ENCODE measurements around the gene HES7.
A peak's percentile ranks its signal among the peaks of the same experiment; 100 is the strongest.
"Not testable (repeated sequence)": the region's sequence is repeated elsewhere in the genome, so short reads cannot be mapped to it uniquely, and the experiment has no call there.

HES7 gene

DNA sequence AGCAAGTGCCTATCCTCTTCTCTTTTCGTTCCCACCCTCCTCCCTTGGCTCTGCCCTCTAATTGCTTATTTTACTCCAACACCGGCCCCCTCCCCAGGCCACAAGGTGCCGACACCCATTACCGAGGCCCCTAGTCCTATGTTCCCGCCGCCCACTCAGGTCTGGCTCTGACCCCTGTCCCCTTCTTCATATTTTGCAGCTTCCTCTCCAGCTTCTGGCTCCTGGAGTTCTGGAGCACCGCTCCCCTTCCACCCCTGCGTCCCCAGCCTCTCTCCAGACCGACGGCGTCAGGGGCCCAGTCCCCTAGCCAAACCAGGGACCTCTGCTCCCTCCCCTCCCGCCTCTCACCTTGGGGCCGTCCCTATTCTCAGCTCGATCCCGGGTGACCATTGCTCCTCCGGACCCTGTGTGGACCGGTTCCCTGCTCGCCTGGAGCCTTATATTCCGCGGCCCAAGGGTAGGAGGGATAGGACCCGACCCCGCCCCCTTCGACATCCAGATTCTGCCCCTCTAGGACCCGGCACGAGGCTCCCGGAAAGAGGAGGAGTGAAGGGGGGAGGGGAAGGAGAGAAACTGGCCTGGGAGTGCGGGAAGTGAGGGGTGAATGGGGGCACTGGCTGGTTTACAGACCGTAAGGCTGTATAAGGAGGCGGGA is at the start of gene HES7:
Gene HES7, minus strand, starts transcription at position 412 of the 655 bp plus-strand sequence. Its CDS starts 22 bp downstream, at position 390.
- Mint-ChIP-seq H3K36me3 (ENCODE audit: low read depth) (no peaks in the 10 kb centered on the region), H3K27ac (no peak within 1 kb of the TSS), H3K27me3 (ENCODE audit: low read depth) (peaks cover 74% of the 10 kb centered on the region), H3K4me3 (peak within 1 kb of the TSS; percentile 87 to 90 (median 89)), H3K4me1 (peaks cover 56% of the 10 kb centered on the region), H3K9me3 (no peaks in the 10 kb centered on the region)
- TF ChIP-seq CTCF (IDR thresholded peaks at IDR 0.05; ENCODE audit: unreplicated experiment in 3 of 3), result no peak

- no peak for TF ChIP-seq CTCF (IDR thresholded peaks at IDR 0.05; ENCODE audit: unreplicated experiment in 3 of 3)
- H3K36me3 Mint-ChIP-seq (ENCODE audit: low read depth), result no peaks in the 10 kb centered on the region
- H3K27ac Mint-ChIP-seq, result peak overlapping the region; percentile 100
- H3K4me1 Mint-ChIP-seq, result peaks cover 38% of the 10 kb centered on the region
- no peaks in the 10 kb centered on the region for H3K27me3 Mint-ChIP-seq (ENCODE audit: low read depth)
- no peaks in the 10 kb centered on the region for H3K9me3 Mint-ChIP-seq
- H3K4me3 Mint-ChIP-seq, result peak overlapping the region; percentile 85 to 86 (median 86)
These were observed 49.4 kb upstream of the HES7 start for GRCh38 chr17:8173056-8173870.

DNA sequence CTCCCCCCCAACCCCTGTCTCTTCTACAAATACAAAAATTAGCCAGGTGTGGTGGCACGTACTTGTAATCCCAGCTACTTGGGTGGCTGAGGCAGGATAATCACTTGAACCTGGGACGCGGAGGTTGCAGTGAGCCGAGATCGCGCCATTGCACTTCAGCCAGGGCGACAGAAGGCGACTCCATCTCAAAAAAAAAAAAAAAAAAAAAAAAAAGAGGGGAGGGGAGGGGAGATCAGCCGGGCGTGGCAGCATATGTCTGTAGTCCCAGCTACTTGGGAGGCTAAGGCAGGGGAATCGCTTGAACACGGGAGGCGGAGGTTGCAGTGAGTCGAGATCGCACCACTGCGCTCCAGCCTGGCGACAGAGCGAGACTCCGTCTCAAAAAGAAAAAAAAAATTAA is 46.3 kb upstream of the HES7 start:
- not testable (repeated sequence) for H3K27ac Mint-ChIP-seq; H3K27me3 Mint-ChIP-seq (ENCODE audit: low read depth); H3K9me3 Mint-ChIP-seq; H3K36me3 Mint-ChIP-seq (ENCODE audit: low read depth); H3K4me3 Mint-ChIP-seq
- peaks cover 19% of the 10 kb centered on the region for H3K4me1 Mint-ChIP-seq

- Mint-ChIP-seq H3K4me3 (no peak overlapping the region), H3K27ac (no peak overlapping the region), H3K27me3 (ENCODE audit: low read depth) (no peaks in the 10 kb centered on the region), H3K9me3 (no peaks in the 10 kb centered on the region), H3K36me3 (ENCODE audit: low read depth) (no peaks in the 10 kb centered on the region), H3K4me1 (peaks cover 20% of the 10 kb centered on the region)
- TF ChIP-seq CTCF (IDR thresholded peaks at IDR 0.05; ENCODE audit: unreplicated experiment in 3 of 3), result no peak
These were observed 43.6 kb upstream of the HES7 start for GRCh38 chr17:8167526-8167925.

DNA sequence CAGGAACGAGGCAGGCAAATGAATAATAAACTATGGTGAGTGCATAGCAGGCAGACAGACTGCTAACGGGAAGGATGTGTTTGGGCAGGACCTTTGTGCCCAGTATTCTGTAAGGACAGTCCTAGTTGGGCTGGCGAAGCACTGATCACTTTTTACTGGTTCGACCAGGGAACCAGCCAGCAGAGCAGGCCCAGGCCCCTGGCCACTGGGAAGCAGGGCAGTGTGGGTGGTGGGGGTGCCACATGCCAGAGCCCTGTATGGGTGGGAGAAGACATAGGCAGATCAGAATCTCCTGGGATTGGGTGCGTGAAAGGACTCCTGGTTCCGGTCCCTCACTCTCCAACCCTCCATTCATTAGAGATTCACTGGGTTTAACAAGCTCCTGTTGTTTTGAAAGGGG is 42.8 kb upstream of the HES7 start:
- TF ChIP-seq CTCF (IDR thresholded peaks at IDR 0.05; ENCODE audit: unreplicated experiment in 3 of 3), result no peak
- H3K27me3 Mint-ChIP-seq (ENCODE audit: low read depth), result no peaks in the 10 kb centered on the region
- no peaks in the 10 kb centered on the region for H3K36me3 Mint-ChIP-seq (ENCODE audit: low read depth)
- peaks cover 21% of the 10 kb centered on the region for H3K4me1 Mint-ChIP-seq
- peak overlapping the region in 1 of 3 experiments; percentile 12 for H3K27ac Mint-ChIP-seq
- H3K9me3 Mint-ChIP-seq, result no peaks in the 10 kb centered on the region
- H3K4me3 Mint-ChIP-seq, result no peak overlapping the region

DNA sequence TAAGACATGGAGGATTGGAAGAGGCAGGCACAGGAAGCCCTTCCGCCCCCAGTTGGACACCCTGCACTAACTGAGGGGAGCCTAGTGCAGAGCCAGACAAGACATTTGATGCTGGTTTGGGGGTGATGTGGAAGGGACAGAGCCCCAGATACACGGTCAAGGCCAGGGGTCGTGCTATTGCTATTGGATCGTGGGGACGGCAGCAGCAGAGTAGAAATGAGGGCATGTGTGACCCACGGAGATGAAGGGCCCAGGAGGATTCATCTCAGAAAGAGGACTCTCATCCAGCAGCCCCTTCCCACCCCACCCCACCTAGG is 40.9 kb upstream of the HES7 start:
- Mint-ChIP-seq H3K27ac (peak overlapping the region; percentile 92 to 99 (median 95)), H3K36me3 (ENCODE audit: low read depth) (peaks cover 11% of the 10 kb centered on the region), H3K4me1 (peaks cover 39% of the 10 kb centered on the region), H3K27me3 (ENCODE audit: low read depth) (no peaks in the 10 kb centered on the region), H3K9me3 (no peaks in the 10 kb centered on the region), H3K4me3 (peak overlapping the region; percentile 90 to 97 (median 96))
- no peak for TF ChIP-seq CTCF (IDR thresholded peaks at IDR 0.05; ENCODE audit: unreplicated experiment in 3 of 3)

All from nephron (organoid).